ENCODE results near the gene AADAT.

DNA sequence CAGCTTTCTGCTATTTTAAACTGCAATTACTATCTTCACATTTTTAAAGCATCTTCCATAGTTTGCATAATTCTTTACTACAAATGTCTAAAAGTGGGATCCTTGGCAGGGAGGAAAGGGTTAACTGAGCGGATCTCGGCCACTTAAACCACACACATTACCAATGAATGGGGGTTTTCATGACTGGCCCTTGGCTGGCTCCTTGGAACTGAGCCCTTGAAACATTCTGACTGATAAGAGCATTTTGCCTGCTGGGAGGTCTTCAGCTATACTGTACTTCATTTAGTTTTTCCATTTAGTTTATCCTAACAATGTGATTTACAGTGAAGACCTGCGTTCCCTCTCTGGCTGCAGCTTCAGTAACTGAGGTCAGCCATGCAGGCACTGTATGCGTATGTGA, 31.9 kb downstream of the AADAT start:
- no peak for TF ChIP-seq ZNF384 (IDR thresholded peaks at IDR 0.05)
- no peak for TF ChIP-seq L3MBTL2 (conservative IDR thresholded peaks at IDR 0.05)
- TF ChIP-seq LEF1 (IDR thresholded peaks at IDR 0.05; ENCODE audit: borderline replicate concordance) = no peak

Data from HEK293T (cell line).